MM.1S (cell line): ENCODE measurements around the gene SERPINI1.

Source experiments
- CTCF ChIP-seq: fragments of 300-600 bp; sonication (generic); IDR thresholded peaks from 2 replicates; pipeline ENCODE4 v1.5.1; 2016; ENCODE audit warnings: antibody characterized with exemption, low read length, mixed read lengths
- EZH2 ChIP-seq: fragments of 300-600 bp; sonication (generic); optimal IDR thresholded peaks from 2 replicates; pipeline ENCODE3; 2017; ENCODE audit warnings: low read depth, mild to moderate bottlenecking, antibody characterized with exemption, low read length, mixed read lengths
- EZH2phosphoT487 ChIP-seq: fragments of 300-600 bp; sonication (generic); IDR thresholded peaks from 2 replicates; pipeline ENCODE4 v1.6.1; 2018; ENCODE audit warnings: antibody characterized with exemption, low read length

GRCh38 chr3:167694121-167694520, 41.4 kb upstream of the SERPINI1 start:
- TF ChIP-seq EZH2 (no peak), CTCF (no peak), EZH2phosphoT487 (no peak)
